ENCODE results near the gene IL4R. TPM values are rescaled to one million over a fixed set of nuclear protein-coding genes. Genes with fewer than 3 reads are reported as not detected.

Gene IL4R
- total and polyA plus RNA-seq, 2 of the 13 experiments (the other 11 are each of a cell fraction or from before 2014, with no cell fraction given) = 15.9 to 49.6 TPM

DNA sequence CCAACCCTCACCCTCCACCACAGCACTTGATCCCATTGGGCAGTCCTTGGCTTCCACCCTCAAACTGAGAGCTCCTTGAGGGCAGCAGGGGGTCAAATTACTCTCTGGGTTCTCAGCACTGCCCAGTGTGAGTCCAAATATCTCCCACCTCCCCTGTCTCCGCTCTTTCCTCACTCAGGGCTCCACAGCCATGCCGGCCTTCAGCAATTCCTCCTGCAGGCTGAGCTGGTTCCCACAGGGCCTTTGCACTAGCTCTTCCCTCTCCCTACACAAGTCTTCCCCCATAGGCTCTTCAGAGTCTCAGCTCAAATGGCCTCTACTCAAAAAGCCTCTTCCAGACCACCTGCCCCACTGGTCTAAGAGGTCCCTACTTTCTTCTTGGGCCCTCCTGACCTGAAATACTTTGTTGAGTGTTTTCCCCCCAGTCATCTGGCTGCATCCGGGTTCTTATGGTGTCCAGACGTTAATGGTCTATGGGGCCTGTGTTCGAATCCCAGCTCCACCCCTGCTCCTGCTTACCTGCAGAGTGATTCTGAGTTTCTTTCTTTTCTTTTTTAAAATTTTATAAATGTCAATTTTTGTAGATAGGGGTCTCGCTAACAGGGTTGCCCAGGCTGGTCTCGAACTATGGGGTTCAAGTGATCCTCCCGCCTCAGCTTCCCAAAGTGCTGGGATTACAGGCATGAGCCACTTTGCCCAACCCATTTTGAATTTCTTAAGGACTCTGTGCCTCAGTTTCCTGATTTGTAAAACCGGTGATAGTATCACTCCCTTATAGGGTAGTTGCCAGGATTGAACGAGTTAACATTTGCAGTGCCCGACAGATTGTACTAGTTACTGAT is 973 bp upstream of the IL4R start:
- DNase-seq (ENCODE audit: low spot score) (no peak), FAIRE-seq (no peak), ATAC-seq (no peak)
- 22% methylated on average over 11 of the region's 11 CpGs for WGBS (ENCODE audit: low lambda C conversion rate)
- H2AFZ ChIP-seq (ENCODE audit: low read length) = no peak overlapping the region
- H3K4me3 ChIP-seq (replicated peaks in 1 of 3; ENCODE audit: insufficient read depth in 1 of 3, low read depth in 2 of 3, low read length in 3 of 3) = peak overlapping the region; percentile 88 to 99 (median 97)
- H3K27me3 ChIP-seq (ENCODE audit: control insufficient read depth in 1 of 2, insufficient read depth in 2 of 2, low read length in 2 of 2) = peaks cover 1 to 17% of the 10 kb centered on the region in 2 experiments; a peak in 3 of 5 replicates
- ChIA-PET POLR2A (interaction anchor here (1.0 to 1.3 kb wide), 4 partner anchors 12 to 47 kb away, joined by 3 to 4 read pairs (median 4); partner anchors contain the start of gene NSMCE1), CTCF (ENCODE audit: low intra/inter-chr PET ratio, low total read pairs) (no interaction called here)
- peaks cover 66% of the 10 kb centered on the region for H3K4me1 ChIP-seq (ENCODE audit: insufficient read depth, low read length)
- H3K27ac ChIP-seq (ENCODE audit: extremely low read length, insufficient read depth, low read length) = peak overlapping the region; percentile 75
- H3K36me3 ChIP-seq (replicated peaks in 1 of 2; ENCODE audit: control insufficient read depth in 1 of 2, insufficient read depth in 2 of 2, low read length in 2 of 2) = no peaks in the 10 kb centered on the region
- H3K4me2 ChIP-seq (ENCODE audit: low read depth, low read length) = peak overlapping the region; percentile 96
- in situ Hi-C loops (cut with HindIII; ENCODE audit: extremely low pct_ligation_motif_present, low pct_unique_long_range_greater_than_20kb) (loop anchor here (5.0 kb wide), 1 partner anchor 46 kb away; the partner anchor contains the start of gene NSMCE1), intact Hi-C loops (cut with micrococcal nuclease; ENCODE audit: unreplicated experiment) (loop anchor here (1.0 to 5.0 kb wide), 2 partner anchors 38 to 54 kb away; no protein-coding TSS in a partner anchor)
- H3K9me3 ChIP-seq (ENCODE audit: low read length) = no peaks in the 10 kb centered on the region
- peak overlapping the region; percentile 96 for H3K9ac ChIP-seq (ENCODE audit: insufficient read depth, low read depth, low read length)
- no TSS peak for BruUV-seq (replicated peaks)
- peaks cover 4% of the 10 kb centered on the region; the same call in 1 of the 2 replicates for H4K20me1 ChIP-seq (ENCODE audit: insufficient read depth, low read length)
- H3K79me2 ChIP-seq (ENCODE audit: insufficient read depth, low read length) = peaks cover 32% of the 10 kb centered on the region
- no peak for TF ChIP-seq MAZ (IDR thresholded peaks at IDR 0.05; ENCODE audit: borderline replicate concordance, low read depth, low read length)
- no peak for TF ChIP-seq MAZ (CRISPR knock-in tag; IDR thresholded peaks at IDR 0.05; ENCODE audit: low read depth)
- TF ChIP-seq, protein P1, sequence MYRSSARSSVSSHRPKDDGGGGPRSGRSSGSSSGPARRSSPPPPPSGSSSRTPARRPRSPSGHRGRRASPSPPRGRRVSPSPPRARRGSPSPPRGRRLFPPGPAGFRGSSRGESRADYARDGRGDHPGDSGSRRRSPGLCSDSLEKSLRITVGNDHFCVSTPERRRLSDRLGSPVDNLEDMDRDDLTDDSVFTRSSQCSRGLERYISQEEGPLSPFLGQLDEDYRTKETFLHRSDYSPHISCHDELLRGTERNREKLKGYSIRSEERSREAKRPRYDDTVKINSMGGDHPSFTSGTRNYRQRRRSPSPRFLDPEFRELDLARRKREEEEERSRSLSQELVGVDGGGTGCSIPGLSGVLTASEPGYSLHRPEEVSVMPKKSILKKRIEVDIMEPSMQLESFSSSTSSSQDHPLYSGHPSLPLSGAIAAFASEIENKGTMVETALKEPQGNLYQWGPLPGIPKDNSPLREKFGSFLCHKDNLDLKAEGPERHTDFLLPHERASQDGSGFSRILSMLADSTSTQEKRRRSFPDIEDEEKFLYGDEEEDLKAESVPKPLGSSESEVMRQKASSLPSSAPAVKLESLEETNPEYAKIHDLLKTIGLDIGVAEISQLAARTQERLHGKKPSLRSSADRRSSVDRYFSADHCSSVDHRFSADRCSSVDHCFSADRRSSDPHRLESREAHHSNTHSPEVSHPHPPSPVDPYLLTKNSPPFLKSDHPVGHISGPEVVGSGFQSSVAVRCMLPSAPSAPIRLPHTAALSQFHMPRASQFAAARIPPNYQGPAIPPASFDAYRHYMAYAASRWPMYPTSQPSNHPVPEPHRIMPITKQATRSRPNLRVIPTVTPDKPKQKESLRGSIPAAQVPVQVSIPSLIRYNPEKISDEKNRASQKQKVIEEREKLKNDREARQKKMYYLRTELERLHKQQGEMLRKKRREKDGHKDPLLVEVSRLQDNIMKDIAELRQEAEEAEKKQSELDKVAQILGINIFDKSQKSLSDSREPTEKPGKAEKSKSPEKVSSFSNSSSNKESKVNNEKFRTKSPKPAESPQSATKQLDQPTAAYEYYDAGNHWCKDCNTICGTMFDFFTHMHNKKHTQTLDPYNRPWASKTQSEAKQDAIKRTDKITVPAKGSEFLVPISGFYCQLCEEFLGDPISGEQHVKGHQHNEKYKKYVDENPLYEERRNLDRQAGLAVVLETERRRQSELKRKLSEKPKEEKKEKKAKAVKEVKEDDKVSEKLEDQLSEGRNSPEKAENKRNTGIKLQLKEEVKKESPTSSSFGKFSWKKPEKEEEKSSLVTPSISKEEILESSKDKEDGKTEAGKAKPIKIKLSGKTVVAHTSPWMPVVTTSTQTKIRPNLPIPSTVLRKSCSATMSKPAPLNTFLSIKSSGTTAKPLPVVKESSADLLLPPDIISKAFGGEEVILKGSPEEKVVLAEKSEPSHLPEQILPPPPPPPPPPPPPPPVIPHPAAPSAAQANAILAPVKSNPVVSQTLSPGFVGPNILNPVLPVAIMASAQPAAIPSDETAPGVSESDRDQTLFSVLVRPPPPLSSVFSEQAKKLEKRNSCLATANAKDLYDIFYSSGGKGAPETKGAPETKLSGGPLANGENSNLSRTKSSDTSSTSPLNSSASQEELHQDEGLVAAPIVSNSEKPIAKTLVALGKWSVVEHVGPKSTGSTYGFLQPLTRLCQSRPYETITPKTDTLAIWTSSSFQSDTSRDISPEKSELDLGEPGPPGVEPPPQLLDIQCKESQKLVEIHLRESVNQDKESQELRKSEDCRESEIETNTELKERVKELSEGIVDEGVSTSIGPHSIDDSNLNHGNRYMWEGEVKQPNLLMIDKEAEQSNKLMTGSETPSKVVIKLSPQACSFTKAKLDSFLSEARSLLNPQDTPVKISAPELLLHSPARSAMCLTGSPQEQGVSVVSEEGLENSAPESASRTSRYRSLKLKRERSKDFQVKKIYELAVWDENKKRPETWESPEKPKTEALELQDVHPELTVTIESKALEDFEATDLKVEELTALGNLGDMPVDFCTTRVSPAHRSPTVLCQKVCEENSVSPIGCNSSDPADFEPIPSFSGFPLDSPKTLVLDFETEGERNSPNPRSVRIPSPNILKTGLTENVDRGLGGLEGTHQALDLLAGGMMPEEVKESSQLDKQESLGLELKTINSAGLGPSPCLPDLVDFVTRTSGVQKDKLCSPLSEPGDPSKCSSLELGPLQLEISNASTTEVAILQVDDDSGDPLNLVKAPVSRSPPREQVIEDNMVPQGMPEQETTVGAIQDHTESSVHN (CRISPR knock-in tag; IDR thresholded peaks at IDR 0.05) = no peak
- no peak for TF ChIP-seq KLF9 (CRISPR knock-in tag; IDR thresholded peaks at IDR 0.05; ENCODE audit: low read depth)
- peak; percentile 69; the same call in 1 of the 2 replicates for TF ChIP-seq ZNF317 (CRISPR knock-in tag; IDR thresholded peaks at IDR 0.05)
- no peak for TF ChIP-seq RXRB (CRISPR knock-in tag; IDR thresholded peaks at IDR 0.05; ENCODE audit: borderline replicate concordance)
- no peak for TF ChIP-seq NR0B2 (CRISPR knock-in tag; IDR thresholded peaks at IDR 0.05)
- TF ChIP-seq SALL2 (CRISPR knock-in tag; IDR thresholded peaks at IDR 0.05) = 0 out of 2 replicates have a peak, but pooled peaks have one; percentile 11
- TF ChIP-seq ZSCAN30 (CRISPR knock-in tag; IDR thresholded peaks at IDR 0.05) = peak; percentile 85; the same call in 1 of the 2 replicates
- TF ChIP-seq ZNF775 (CRISPR knock-in tag; IDR thresholded peaks at IDR 0.05; ENCODE audit: borderline replicate concordance) = no peak
- TF ChIP-seq ZNF256 (CRISPR knock-in tag; conservative IDR thresholded peaks at IDR 0.05) = 0 out of 2 replicates have a peak, but pooled peaks have one; percentile 68
- 0 out of 2 replicates have a peak, but pooled peaks have one; percentile 47 for TF ChIP-seq DNMT1 (CRISPR knock-in tag; IDR thresholded peaks at IDR 0.05)
- TF ChIP-seq, protein P2, sequence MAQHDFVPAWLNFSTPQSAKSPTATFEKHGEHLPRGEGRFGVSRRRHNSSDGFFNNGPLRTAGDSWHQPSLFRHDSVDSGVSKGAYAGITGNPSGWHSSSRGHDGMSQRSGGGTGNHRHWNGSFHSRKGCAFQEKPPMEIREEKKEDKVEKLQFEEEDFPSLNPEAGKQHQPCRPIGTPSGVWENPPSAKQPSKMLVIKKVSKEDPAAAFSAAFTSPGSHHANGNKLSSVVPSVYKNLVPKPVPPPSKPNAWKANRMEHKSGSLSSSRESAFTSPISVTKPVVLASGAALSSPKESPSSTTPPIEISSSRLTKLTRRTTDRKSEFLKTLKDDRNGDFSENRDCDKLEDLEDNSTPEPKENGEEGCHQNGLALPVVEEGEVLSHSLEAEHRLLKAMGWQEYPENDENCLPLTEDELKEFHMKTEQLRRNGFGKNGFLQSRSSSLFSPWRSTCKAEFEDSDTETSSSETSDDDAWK (CRISPR knock-in tag; IDR thresholded peaks at IDR 0.05) = no peak

Data from HepG2 (cell line).